HEK293 (cell line): ENCODE data around the gene PCDHGB7.

Experiments
- CTCF ChIA-PET: fragments of 350-600 bp; formaldehyde crosslinking; extraction: SDS; loops from one replicate; lab custom pipeline; 2021; ENCODE audit warnings: antibody characterized with exemption; lab: Yijun Ruan, JAX
- POLR2A ChIA-PET: fragments of 300-600 bp; formaldehyde crosslinking; extraction: SDS; loops from one replicate; lab custom pipeline; 2020; ENCODE audit warnings: antibody characterized with exemption, inconsistent platforms; lab: Yijun Ruan, JAX
- H3K27ac ChIP-seq: fragments of 200-500 bp; sonication (Bioruptor generic); 2 replicates; pipeline ENCODE4 v1.5.1; 2014; ENCODE audit warnings: low read depth, low read length, control low read depth, inconsistent platforms; ENCODE audit errors: extremely low read depth
- H3K36me3 ChIP-seq, 2 experiments: fragments of 200-500 bp in 1 of 2; sonication (Bioruptor generic) in 1 of 2; 1 replicate in 1 of 2; 2 replicates in 1 of 2; pipeline ENCODE4 v1.5.1; 2014 to 2017; ENCODE audit warnings: inconsistent platforms in 2 of 2, low read length in 2 of 2; ENCODE audit not compliant: control insufficient read depth in 2 of 2, insufficient read depth in 1 of 2
- H3K4me1 ChIP-seq: fragments of 200-500 bp; sonication (Bioruptor generic); 2 replicates; pipeline ENCODE4 v1.5.1; 2014; ENCODE audit warnings: mild to moderate bottlenecking, low read length, inconsistent platforms; ENCODE audit not compliant: control insufficient read depth, insufficient read depth
- H3K4me3 ChIP-seq: 2 replicates; pipeline ENCODE4 v1.5.1; 2011; ENCODE audit warnings: low read depth, mild to moderate bottlenecking, control low read depth, low read length, moderate library complexity
- H3K9me3 ChIP-seq: fragments of 200-500 bp; sonication (Bioruptor generic); 2 replicates; pipeline ENCODE4 v1.5.1; 2014; ENCODE audit warnings: low read depth, low read length, inconsistent platforms; ENCODE audit not compliant: control insufficient read depth, insufficient read depth
- GLIS2 ChIP-seq: fragments of 450-650 bp; formaldehyde crosslinking; IDR thresholded peaks from 2 replicates; pipeline ENCODE4 v1.5.1; 2016; ENCODE audit warnings: missing biosample characterization, missing genetic modification characterization
- KLF16 ChIP-seq: fragments of 450-650 bp; formaldehyde crosslinking; IDR thresholded peaks from 2 replicates; pipeline ENCODE4 v1.5.1; 2017; ENCODE audit warnings: missing biosample characterization, missing genetic modification characterization
- KLF9 ChIP-seq: fragments of 450-650 bp; formaldehyde crosslinking; IDR thresholded peaks from 2 replicates; pipeline ENCODE4 v1.5.1; 2016; ENCODE audit warnings: missing biosample characterization, missing genetic modification characterization, low read depth
- RBAK ChIP-seq: fragments of 450-650 bp; formaldehyde crosslinking; IDR thresholded peaks from 2 replicates; pipeline ENCODE4 v1.5.1; 2016; ENCODE audit warnings: missing biosample characterization, missing genetic modification characterization
- SETDB1 ChIP-seq: IDR thresholded peaks from one replicate; pipeline ENCODE4 v1.6.1; 2017; ENCODE audit warnings: mild to moderate bottlenecking, low read length, moderate library complexity, mixed read lengths; ENCODE audit not compliant: insufficient read length
- SP7 ChIP-seq: fragments of 450-650 bp; formaldehyde crosslinking; IDR thresholded peaks from 2 replicates; pipeline ENCODE4 v1.5.1; 2016; ENCODE audit warnings: missing biosample characterization, missing genetic modification characterization
- ZBTB17 ChIP-seq: fragments of 450-650 bp; formaldehyde crosslinking; IDR thresholded peaks from 2 replicates; pipeline ENCODE4 v1.5.1; 2016; ENCODE audit warnings: missing biosample characterization, missing genetic modification characterization
- ZBTB8A ChIP-seq: fragments of 450-650 bp; formaldehyde crosslinking; IDR thresholded peaks from 2 replicates; pipeline ENCODE4 v1.5.1; 2016; ENCODE audit warnings: missing biosample characterization, missing genetic modification characterization
- ZNF140 ChIP-seq: fragments of 450-650 bp; formaldehyde crosslinking; IDR thresholded peaks from 2 replicates; pipeline ENCODE4 v1.5.1; 2016; ENCODE audit warnings: missing biosample characterization, missing genetic modification characterization
- ZNF266 ChIP-seq: fragments of 450-650 bp; formaldehyde crosslinking; IDR thresholded peaks from 2 replicates; pipeline ENCODE4 v1.5.1; 2016; ENCODE audit warnings: missing biosample characterization, missing genetic modification characterization, low read depth
- ZNF529 ChIP-seq: fragments of 450-650 bp; formaldehyde crosslinking; IDR thresholded peaks from 2 replicates; pipeline ENCODE4 v1.5.1; 2017; ENCODE audit warnings: missing genetic modification characterization, missing biosample characterization; ENCODE audit not compliant: insufficient replicate concordance
- ZNF548 ChIP-seq: fragments of 450-650 bp; formaldehyde crosslinking; IDR thresholded peaks from 2 replicates; pipeline ENCODE4 v1.5.1; 2016; ENCODE audit warnings: missing biosample characterization, missing genetic modification characterization
- ZNF585B ChIP-seq: fragments of 450-650 bp; formaldehyde crosslinking; IDR thresholded peaks from 2 replicates; pipeline ENCODE4 v1.5.1; 2016; ENCODE audit warnings: missing biosample characterization, missing genetic modification characterization
- ZNF626 ChIP-seq: fragments of 450-650 bp; sonication (Bioruptor Pico); formaldehyde crosslinking; IDR thresholded peaks from 2 replicates; pipeline ENCODE4 v1.5.1; 2018; ENCODE audit warnings: missing biosample characterization, missing genetic modification characterization, inconsistent platforms
- ZNF777 ChIP-seq: fragments of 450-650 bp; formaldehyde crosslinking; IDR thresholded peaks from 2 replicates; pipeline ENCODE4 v1.5.1; 2017; ENCODE audit warnings: missing biosample characterization, missing genetic modification characterization, borderline replicate concordance
- ZNF791 ChIP-seq: fragments of 450-650 bp; formaldehyde crosslinking; IDR thresholded peaks from 2 replicates; pipeline ENCODE4 v1.5.1; 2016; ENCODE audit warnings: missing biosample characterization, missing genetic modification characterization
- ZSCAN30 ChIP-seq: fragments of 450-650 bp; IDR thresholded peaks from 2 replicates; pipeline ENCODE4 v1.5.1; 2018; ENCODE audit warnings: missing biosample characterization, mild to moderate bottlenecking, missing genetic modification characterization, moderate library complexity
- TF ChIP-seq, protein P1 (sequence below): fragments of 450-650 bp; IDR thresholded peaks from 2 replicates; pipeline ENCODE4 v1.5.1; 2018; ENCODE audit warnings: missing biosample characterization, mild to moderate bottlenecking, missing genetic modification characterization
- TF ChIP-seq, protein P2 (sequence below): fragments of 450-650 bp; formaldehyde crosslinking; optimal IDR thresholded peaks from 2 replicates; pipeline ENCODE3; 2016; ENCODE audit warnings: missing biosample characterization, mild to moderate bottlenecking, missing genetic modification characterization
- TF ChIP-seq, protein P3 (sequence below): fragments of 450-650 bp; formaldehyde crosslinking; IDR thresholded peaks from 2 replicates; pipeline ENCODE4 v1.5.1; 2016; ENCODE audit warnings: missing biosample characterization, missing genetic modification characterization

PCDHGB7 gene

DNA sequence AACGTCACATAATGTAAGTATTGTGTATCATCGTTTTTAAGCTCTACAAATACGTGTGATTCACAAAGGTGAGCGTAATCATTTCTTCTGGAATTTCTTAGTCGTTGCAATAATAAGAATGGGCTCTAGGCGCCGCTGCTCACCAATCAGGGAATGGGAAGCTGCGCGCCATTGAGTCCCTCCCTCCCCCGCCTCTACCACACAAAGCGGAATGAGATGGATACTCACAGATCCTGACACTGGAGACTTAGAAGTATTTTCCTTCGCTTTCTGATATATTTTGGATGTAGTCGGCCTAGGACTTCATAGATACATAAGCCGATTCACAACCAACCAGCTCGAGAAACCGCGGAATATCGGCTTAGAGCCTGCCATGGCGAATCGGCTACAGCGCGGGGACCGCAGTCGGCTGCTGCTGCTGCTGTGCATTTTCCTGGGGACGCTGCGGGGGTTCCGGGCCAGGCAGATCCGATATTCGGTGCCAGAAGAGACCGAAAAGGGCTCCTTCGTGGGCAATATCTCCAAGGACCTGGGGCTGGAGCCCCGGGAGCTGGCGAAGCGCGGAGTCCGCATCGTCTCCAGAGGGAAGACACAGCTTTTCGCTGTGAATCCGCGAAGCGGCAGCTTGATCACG, 3.5 kb downstream of the PCDHGB7 start, which contains the start of gene PCDHGA11 (continued):
- TF ChIP-seq, protein P1, sequence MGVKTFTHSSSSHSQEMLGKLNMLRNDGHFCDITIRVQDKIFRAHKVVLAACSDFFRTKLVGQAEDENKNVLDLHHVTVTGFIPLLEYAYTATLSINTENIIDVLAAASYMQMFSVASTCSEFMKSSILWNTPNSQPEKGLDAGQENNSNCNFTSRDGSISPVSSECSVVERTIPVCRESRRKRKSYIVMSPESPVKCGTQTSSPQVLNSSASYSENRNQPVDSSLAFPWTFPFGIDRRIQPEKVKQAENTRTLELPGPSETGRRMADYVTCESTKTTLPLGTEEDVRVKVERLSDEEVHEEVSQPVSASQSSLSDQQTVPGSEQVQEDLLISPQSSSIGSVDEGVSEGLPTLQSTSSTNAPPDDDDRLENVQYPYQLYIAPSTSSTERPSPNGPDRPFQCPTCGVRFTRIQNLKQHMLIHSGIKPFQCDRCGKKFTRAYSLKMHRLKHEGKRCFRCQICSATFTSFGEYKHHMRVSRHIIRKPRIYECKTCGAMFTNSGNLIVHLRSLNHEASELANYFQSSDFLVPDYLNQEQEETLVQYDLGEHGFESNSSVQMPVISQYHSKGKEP, result 0 out of 2 replicates have a peak, but pooled peaks have one; percentile 31
- TF ChIP-seq GLIS2 (tag by site-specific recombination) (peak; percentile 51; the same call in 1 of the 2 replicates), ZNF140 (tag by site-specific recombination) (peak; percentile 54; the same call in 1 of the 2 replicates), ZNF777 (tag by site-specific recombination) (no peak), ZNF266 (tag by site-specific recombination) (peak; percentile 99), ZNF626 (tag by site-specific recombination) (0 out of 2 replicates have a peak, but pooled peaks have one; percentile 29), ZSCAN30 (tag by site-specific recombination) (0 out of 2 replicates have a peak, but pooled peaks have one; percentile 22), ZBTB17 (tag by site-specific recombination) (peak; percentile 81), ZNF791 (tag by site-specific recombination) (0 out of 2 replicates have a peak, but pooled peaks have one; percentile 26), ZNF585B (no peak), KLF16 (tag by site-specific recombination) (no peak), SP7 (tag by site-specific recombination) (0 out of 2 replicates have a peak, but pooled peaks have one; percentile 28)

DNA sequence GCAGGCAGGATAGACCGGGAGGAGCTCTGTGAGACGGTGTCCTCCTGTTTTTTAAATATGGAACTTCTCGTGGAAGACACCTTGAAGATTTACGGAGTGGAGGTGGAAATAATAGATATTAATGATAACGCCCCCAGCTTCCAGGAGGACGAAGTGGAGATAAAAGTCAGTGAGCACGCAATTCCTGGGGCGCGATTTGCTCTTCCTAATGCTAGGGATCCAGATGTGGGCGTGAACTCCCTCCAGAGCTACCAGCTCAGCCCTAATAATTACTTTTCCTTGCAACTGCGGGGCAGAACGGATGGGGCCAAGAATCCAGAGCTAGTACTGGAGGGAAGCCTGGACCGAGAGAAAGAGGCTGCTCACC, 4.0 kb downstream of the PCDHGB7 start:
- H3K36me3 ChIP-seq, result no peaks in the 10 kb centered on the region
- TF ChIP-seq ZNF529 (tag by site-specific recombination), result no peak
- TF ChIP-seq ZBTB17 (tag by site-specific recombination), result no peak
- TF ChIP-seq ZNF548, result no peak
- TF ChIP-seq, protein P2, sequence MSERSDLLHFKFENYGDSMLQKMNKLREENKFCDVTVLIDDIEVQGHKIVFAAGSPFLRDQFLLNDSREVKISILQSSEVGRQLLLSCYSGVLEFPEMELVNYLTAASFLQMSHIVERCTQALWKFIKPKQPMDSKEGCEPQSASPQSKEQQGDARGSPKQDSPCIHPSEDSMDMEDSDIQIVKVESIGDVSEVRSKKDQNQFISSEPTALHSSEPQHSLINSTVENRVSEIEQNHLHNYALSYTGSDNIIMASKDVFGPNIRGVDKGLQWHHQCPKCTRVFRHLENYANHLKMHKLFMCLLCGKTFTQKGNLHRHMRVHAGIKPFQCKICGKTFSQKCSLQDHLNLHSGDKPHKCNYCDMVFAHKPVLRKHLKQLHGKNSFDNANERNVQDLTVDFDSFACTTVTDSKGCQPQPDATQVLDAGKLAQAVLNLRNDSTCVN (tag by site-specific recombination), result no peak
- no peak for TF ChIP-seq SETDB1
- no peak for TF ChIP-seq RBAK (tag by site-specific recombination)
- TF ChIP-seq KLF9 (tag by site-specific recombination), result peak; percentile 41; the same call in 1 of the 2 replicates
- CTCF ChIA-PET, result interaction anchor here (0.6 to 7.0 kb wide), 55 partner anchors 8 to 222 kb away, joined by 3 to 160 read pairs (median 5); partner anchors contain the start of genes DIAPH1, PCDHB11, PCDHB14 and PCDHB15
- no peak overlapping the region for H3K27ac ChIP-seq
- H3K9me3 ChIP-seq, result no peaks in the 10 kb centered on the region; the same call in 1 of the 2 replicates
- POLR2A ChIA-PET, result interaction anchor here (0.9 to 1.5 kb wide), 3 partner anchors 100 to 103 kb away, joined by 3 to 6 read pairs (median 4); partner anchors contain the start of gene TAF7
- no peaks in the 10 kb centered on the region for H3K4me1 ChIP-seq
- peak overlapping the region; percentile 67 for H3K4me3 ChIP-seq

DNA sequence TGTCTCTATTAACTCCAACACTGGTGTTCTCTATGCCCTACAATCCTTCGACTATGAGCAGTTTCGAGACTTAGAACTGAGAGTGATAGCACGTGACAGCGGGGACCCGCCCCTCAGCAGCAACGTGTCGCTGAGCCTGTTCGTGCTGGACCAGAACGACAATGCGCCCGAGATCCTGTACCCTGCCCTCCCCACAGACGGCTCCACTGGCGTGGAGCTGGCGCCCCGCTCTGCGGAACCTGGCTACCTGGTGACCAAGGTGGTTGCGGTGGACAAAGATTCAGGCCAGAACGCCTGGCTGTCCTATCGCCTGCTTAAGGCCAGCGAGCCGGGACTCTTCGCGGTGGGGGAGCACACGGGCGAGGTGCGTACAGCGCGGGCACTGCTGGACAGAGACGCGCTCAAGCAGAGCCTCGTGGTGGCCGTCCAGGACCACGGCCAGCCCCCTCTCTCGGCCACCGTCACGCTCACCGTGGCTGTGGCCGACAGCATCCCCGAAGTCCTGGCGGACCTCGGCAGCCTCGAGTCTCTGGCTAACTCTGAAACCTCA, 5.3 kb downstream of the PCDHGB7 start:
- no peak for TF ChIP-seq ZBTB8A (tag by site-specific recombination)
- TF ChIP-seq, protein P3, sequence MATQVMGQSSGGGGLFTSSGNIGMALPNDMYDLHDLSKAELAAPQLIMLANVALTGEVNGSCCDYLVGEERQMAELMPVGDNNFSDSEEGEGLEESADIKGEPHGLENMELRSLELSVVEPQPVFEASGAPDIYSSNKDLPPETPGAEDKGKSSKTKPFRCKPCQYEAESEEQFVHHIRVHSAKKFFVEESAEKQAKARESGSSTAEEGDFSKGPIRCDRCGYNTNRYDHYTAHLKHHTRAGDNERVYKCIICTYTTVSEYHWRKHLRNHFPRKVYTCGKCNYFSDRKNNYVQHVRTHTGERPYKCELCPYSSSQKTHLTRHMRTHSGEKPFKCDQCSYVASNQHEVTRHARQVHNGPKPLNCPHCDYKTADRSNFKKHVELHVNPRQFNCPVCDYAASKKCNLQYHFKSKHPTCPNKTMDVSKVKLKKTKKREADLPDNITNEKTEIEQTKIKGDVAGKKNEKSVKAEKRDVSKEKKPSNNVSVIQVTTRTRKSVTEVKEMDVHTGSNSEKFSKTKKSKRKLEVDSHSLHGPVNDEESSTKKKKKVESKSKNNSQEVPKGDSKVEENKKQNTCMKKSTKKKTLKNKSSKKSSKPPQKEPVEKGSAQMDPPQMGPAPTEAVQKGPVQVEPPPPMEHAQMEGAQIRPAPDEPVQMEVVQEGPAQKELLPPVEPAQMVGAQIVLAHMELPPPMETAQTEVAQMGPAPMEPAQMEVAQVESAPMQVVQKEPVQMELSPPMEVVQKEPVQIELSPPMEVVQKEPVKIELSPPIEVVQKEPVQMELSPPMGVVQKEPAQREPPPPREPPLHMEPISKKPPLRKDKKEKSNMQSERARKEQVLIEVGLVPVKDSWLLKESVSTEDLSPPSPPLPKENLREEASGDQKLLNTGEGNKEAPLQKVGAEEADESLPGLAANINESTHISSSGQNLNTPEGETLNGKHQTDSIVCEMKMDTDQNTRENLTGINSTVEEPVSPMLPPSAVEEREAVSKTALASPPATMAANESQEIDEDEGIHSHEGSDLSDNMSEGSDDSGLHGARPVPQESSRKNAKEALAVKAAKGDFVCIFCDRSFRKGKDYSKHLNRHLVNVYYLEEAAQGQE, result 0 out of 2 replicates have a peak, but pooled peaks have one; percentile 50
- Histone ChIP-seq H3K4me1 (no peaks in the 10 kb centered on the region), H3K4me3 (no peak overlapping the region), H3K9me3 (no peaks in the 10 kb centered on the region; the same call in 1 of the 2 replicates), H3K36me3 (no peaks in the 10 kb centered on the region), H3K27ac (no peak overlapping the region)
- ChIA-PET POLR2A (no interaction called here), CTCF (interaction anchor here (0.6 to 7.0 kb wide), 7 partner anchors 14 to 229 kb away, joined by 3 to 160 read pairs (median 6); partner anchors contain the start of gene PCDHB14)
